Rectal smooth muscle tissue (tissue), 1 donor: ENCODE measurements around the gene CDH6.

Experiments
- H3K27ac ChIP-seq: one replicate; pipeline ENCODE4 v1.7.0; 2013; ENCODE audit warnings: low read depth, low read length, inconsistent platforms
- H3K27me3 ChIP-seq: one replicate; pipeline ENCODE4 v1.7.0; 2013; ENCODE audit warnings: low read length; ENCODE audit not compliant: control insufficient read depth, insufficient read depth
- H3K36me3 ChIP-seq: one replicate; pipeline ENCODE4 v1.7.0; 2013; ENCODE audit warnings: low read length; ENCODE audit not compliant: control insufficient read depth, insufficient read depth
- H3K4me1 ChIP-seq: one replicate; pipeline ENCODE4 v1.7.0; 2013; ENCODE audit warnings: low read length; ENCODE audit not compliant: control insufficient read depth, insufficient read depth
- H3K4me3 ChIP-seq: one replicate; pipeline ENCODE4 v1.7.0; 2013; ENCODE audit warnings: low read length
- H3K9ac ChIP-seq: one replicate; pipeline ENCODE4 v1.7.0; 2013; ENCODE audit warnings: low read length

Gene CDH6

GRCh38 chr5:31269259-31269658 lies 75.8 kb downstream of the CDH6 start:
- Histone ChIP-seq H3K27me3 (no peaks in the 10 kb centered on the region), H3K4me1 (no peaks in the 10 kb centered on the region), H3K4me3 (no peak overlapping the region), H3K27ac (no peak overlapping the region), H3K36me3 (no peaks in the 10 kb centered on the region), H3K9ac (no peak overlapping the region)

GRCh38 chr5:31270396-31270795 lies 76.9 kb downstream of the CDH6 start:
- Histone ChIP-seq H3K27me3 (no peaks in the 10 kb centered on the region), H3K4me1 (no peaks in the 10 kb centered on the region), H3K9ac (no peak overlapping the region), H3K4me3 (no peak overlapping the region), H3K27ac (no peak overlapping the region), H3K36me3 (no peaks in the 10 kb centered on the region)

- Histone ChIP-seq H3K4me1 (no peaks in the 10 kb centered on the region), H3K9ac (no peak overlapping the region), H3K36me3 (no peaks in the 10 kb centered on the region), H3K4me3 (no peak overlapping the region), H3K27me3 (no peaks in the 10 kb centered on the region), H3K27ac (no peak overlapping the region)
Measured at GRCh38 chr5:31271567-31271966, 78.1 kb downstream of the CDH6 start.

- no peak overlapping the region for H3K27ac ChIP-seq
- H3K9ac ChIP-seq: no peak overlapping the region
- H3K4me3 ChIP-seq: no peak overlapping the region
- no peaks in the 10 kb centered on the region for H3K4me1 ChIP-seq
- no peaks in the 10 kb centered on the region for H3K36me3 ChIP-seq
- no peaks in the 10 kb centered on the region for H3K27me3 ChIP-seq
Measured at GRCh38 chr5:31273161-31273560, 79.7 kb downstream of the CDH6 start.

GRCh38 chr5:31273631-31274378 lies 80.3 kb downstream of the CDH6 start:
- Histone ChIP-seq H3K4me3 (peak overlapping the region; percentile 4), H3K27me3 (no peaks in the 10 kb centered on the region), H3K36me3 (no peaks in the 10 kb centered on the region), H3K27ac (no peak overlapping the region), H3K4me1 (no peaks in the 10 kb centered on the region), H3K9ac (no peak overlapping the region)

- Histone ChIP-seq H3K27me3 (no peaks in the 10 kb centered on the region), H3K9ac (no peak overlapping the region), H3K27ac (no peak overlapping the region), H3K4me1 (no peaks in the 10 kb centered on the region), H3K36me3 (no peaks in the 10 kb centered on the region), H3K4me3 (no peak overlapping the region)
Measured at GRCh38 chr5:31280210-31280609, 86.7 kb downstream of the CDH6 start.

GRCh38 chr5:31283326-31283725 lies 89.8 kb downstream of the CDH6 start:
- Histone ChIP-seq H3K27me3 (no peaks in the 10 kb centered on the region), H3K27ac (no peak overlapping the region), H3K36me3 (no peaks in the 10 kb centered on the region), H3K4me3 (no peak overlapping the region), H3K4me1 (no peaks in the 10 kb centered on the region), H3K9ac (no peak overlapping the region)

- H3K27me3 ChIP-seq: no peaks in the 10 kb centered on the region
- no peak overlapping the region for H3K4me3 ChIP-seq
- no peak overlapping the region for H3K27ac ChIP-seq
- H3K9ac ChIP-seq: no peak overlapping the region
- H3K36me3 ChIP-seq: no peaks in the 10 kb centered on the region
- H3K4me1 ChIP-seq: no peaks in the 10 kb centered on the region
Measured at GRCh38 chr5:31285025-31285424, 91.5 kb downstream of the CDH6 start.

- no peaks in the 10 kb centered on the region for H3K27me3 ChIP-seq
- no peak overlapping the region for H3K27ac ChIP-seq
- no peaks in the 10 kb centered on the region for H3K36me3 ChIP-seq
- H3K4me3 ChIP-seq: no peak overlapping the region
- H3K9ac ChIP-seq: no peak overlapping the region
- no peaks in the 10 kb centered on the region for H3K4me1 ChIP-seq
Measured at GRCh38 chr5:31287985-31288384, 94.5 kb downstream of the CDH6 start.

GRCh38 chr5:31289429-31289828 lies 95.9 kb downstream of the CDH6 start:
- Histone ChIP-seq H3K4me1 (no peaks in the 10 kb centered on the region), H3K27me3 (no peaks in the 10 kb centered on the region), H3K9ac (no peak overlapping the region), H3K4me3 (no peak overlapping the region), H3K27ac (no peak overlapping the region), H3K36me3 (no peaks in the 10 kb centered on the region)

GRCh38 chr5:31291323-31291854 lies 97.9 kb downstream of the CDH6 start:
- Histone ChIP-seq H3K9ac (no peak overlapping the region), H3K36me3 (no peaks in the 10 kb centered on the region), H3K27ac (no peak overlapping the region), H3K27me3 (no peaks in the 10 kb centered on the region), H3K4me3 (no peak overlapping the region), H3K4me1 (no peaks in the 10 kb centered on the region)

- Histone ChIP-seq H3K36me3 (no peaks in the 10 kb centered on the region), H3K4me3 (no peak overlapping the region), H3K27me3 (no peaks in the 10 kb centered on the region), H3K9ac (no peak overlapping the region), H3K4me1 (no peaks in the 10 kb centered on the region), H3K27ac (no peak overlapping the region)
Measured at GRCh38 chr5:31300501-31300900, 107.0 kb downstream of the CDH6 start.

- H3K36me3 ChIP-seq: no peaks in the 10 kb centered on the region
- no peak overlapping the region for H3K4me3 ChIP-seq
- no peaks in the 10 kb centered on the region for H3K4me1 ChIP-seq
- no peaks in the 10 kb centered on the region for H3K27me3 ChIP-seq
- H3K27ac ChIP-seq: no peak overlapping the region
- H3K9ac ChIP-seq: no peak overlapping the region
Measured at GRCh38 chr5:31301833-31302232, 108.3 kb downstream of the CDH6 start.
